A549 (cell line): Measurements from ENCODE around the gene TMEM132D.

Experiments used
- CHD4 ChIP-seq: fragments of 200-600 bp; sonication (generic); IDR thresholded peaks from 2 replicates; pipeline ENCODE4 v1.6.1; 2016; ENCODE audit warnings: antibody characterized with exemption, mild to moderate bottlenecking, borderline replicate concordance
- CTCF ChIP-seq: fragments of >200 bp; sonication (Bioruptor Twin); formaldehyde crosslinking; IDR thresholded peaks from 3 replicates; pipeline ENCODE4 v1.5.1; 2016
- ELK1 ChIP-seq: fragments of 150-350 bp; IDR thresholded peaks from 2 replicates; pipeline ENCODE4 v1.6.1; 2014; ENCODE audit warnings: low read depth, mild to moderate bottlenecking, low read length
- JUNB ChIP-seq: fragments of >200 bp; sonication (Bioruptor Twin); formaldehyde crosslinking; IDR thresholded peaks from 2 replicates; pipeline ENCODE4 v1.6.1; 2016
- RCOR1 ChIP-seq: fragments of 150-350 bp; IDR thresholded peaks from 2 replicates; pipeline ENCODE4 v1.6.1; 2014; ENCODE audit warnings: antibody characterized with exemption, low read length, low read depth
- SMC3 ChIP-seq: fragments of >200 bp; sonication (Bioruptor Twin); formaldehyde crosslinking; IDR thresholded peaks from 3 replicates; pipeline ENCODE4 v1.6.1; 2018; ENCODE audit warnings: inconsistent platforms
- TF ChIP-seq, protein P1 (sequence below): fragments of 450-650 bp; IDR thresholded peaks from 2 replicates; pipeline ENCODE4 v1.6.1; 2014; ENCODE audit warnings: antibody characterized with exemption

- TF ChIP-seq CTCF (no peak), RCOR1 (no peak), SMC3 (no peak), CHD4 (no peak), JUNB (no peak), ELK1 (no peak)
- TF ChIP-seq, protein P1, sequence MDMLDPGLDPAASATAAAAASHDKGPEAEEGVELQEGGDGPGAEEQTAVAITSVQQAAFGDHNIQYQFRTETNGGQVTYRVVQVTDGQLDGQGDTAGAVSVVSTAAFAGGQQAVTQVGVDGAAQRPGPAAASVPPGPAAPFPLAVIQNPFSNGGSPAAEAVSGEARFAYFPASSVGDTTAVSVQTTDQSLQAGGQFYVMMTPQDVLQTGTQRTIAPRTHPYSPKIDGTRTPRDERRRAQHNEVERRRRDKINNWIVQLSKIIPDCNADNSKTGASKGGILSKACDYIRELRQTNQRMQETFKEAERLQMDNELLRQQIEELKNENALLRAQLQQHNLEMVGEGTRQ, result no peak
Observed at GRCh38 chr12:129401572-129401971, 502.3 kb downstream of the TMEM132D start.
